K562 (cell line): ENCODE measurements around the gene SERPINB5.

Experiments
- HEY1 ChIP-seq: fragments of 250-450 bp; sonication (Bioruptor Pico); IDR thresholded peaks from 2 replicates; pipeline ENCODE4 v1.5.0; 2020; ENCODE audit warnings: mild to moderate bottlenecking, moderate library complexity, borderline replicate concordance
- KLF13 ChIP-seq: fragments of 450-650 bp; IDR thresholded peaks from 2 replicates; pipeline ENCODE4 v1.6.1; 2016; ENCODE audit warnings: missing genetic modification characterization, low read depth, mild to moderate bottlenecking, missing compliant biosample characterization, moderate library complexity, borderline replicate concordance
- REST ChIP-seq, 2 experiments: fragments of 450-650 bp; formaldehyde crosslinking in 1 of 2; IDR thresholded peaks; 2 replicates each; pipeline versions ENCODE4 v1.4.0 to v1.6.1; 2014 to 2020; ENCODE audit warnings: mild to moderate bottlenecking in 2 of 2, borderline replicate concordance in 1 of 2, low read depth in 1 of 2

GRCh38 chr18:63492851-63493250, 16.1 kb downstream of the SERPINB5 start:
- TF ChIP-seq HEY1 (CRISPR knock-in tag) = no peak
- no peak for TF ChIP-seq KLF13
- no peak for TF ChIP-seq REST (IDR thresholded peaks at IDR 0.05; ENCODE audit: borderline replicate concordance)
- TF ChIP-seq REST (CRISPR knock-in tag; IDR thresholded peaks at IDR 0.05; ENCODE audit: low read depth) = no peak
